ENCODE results near the gene NTSR1. TPM values are rescaled to one million over a fixed set of nuclear protein-coding genes. Genes with fewer than 3 reads are reported as not detected.

NTSR1 gene
- polyA plus RNA-seq, 10 donors = 0.07 to 0.25 (median 0.11) TPM

DNA sequence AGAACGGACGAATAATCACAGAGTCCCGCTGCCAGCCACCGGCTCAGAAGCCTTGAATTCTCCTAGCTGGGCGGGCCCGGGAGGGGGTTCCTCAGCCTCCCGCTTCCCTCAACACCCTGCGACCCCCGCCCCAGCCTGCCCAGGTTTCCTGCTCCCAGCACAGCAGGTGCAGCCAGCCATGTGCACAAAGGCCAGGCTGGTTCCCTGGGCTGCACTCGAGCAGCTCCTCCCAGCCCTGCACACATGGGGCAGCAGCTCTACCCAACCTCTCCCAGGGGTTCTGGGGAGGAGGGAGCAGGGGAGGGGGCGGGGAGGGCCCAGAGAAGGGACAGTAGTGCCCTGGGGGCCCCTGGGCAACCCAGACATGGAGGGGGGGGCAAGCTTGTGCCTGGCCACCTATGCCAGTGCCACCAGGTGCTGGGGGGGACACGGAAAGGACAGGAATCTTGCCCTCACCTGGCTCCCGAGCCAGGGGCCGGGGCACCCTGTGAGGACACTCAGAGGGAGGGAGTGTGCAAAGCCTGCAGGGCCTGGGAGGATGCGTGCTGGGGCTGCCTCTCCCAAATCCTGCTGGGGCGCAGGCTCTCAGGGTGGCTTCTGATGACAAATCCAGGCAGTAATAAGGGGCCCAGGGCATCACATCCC, 1.2 kb upstream of the NTSR1 start:
- DNase-seq = no peak

DNA sequence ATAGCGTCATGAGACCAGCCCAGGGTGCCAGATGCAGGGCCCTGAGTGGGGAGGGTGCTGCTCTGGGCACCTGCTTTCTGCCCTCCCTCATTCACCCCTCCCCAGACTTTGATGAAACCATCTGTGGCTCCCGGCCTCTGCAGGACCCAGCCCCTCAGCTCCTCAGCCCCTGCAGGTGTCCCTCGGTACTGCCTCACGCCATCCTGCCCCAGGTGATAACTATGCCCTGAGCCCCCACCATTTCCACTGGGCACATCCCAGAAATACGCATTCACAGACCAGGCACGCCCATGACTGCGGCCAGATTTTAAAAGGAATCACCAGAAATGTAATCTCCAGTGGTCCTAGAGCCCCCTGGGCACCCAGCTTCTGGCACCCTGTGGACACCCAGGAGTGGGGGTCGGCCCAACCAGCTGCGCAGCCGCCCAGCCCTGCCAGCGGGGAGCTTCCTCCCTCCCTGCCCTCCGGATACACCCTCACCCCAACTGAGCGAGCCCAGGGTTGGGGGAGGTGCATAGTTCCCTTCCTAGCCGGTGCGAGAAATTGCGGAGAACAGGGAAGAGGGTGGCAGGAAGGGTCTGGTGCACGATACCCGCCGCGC, 615 bp upstream of the NTSR1 start:
- DNase-seq = no peak

DNA sequence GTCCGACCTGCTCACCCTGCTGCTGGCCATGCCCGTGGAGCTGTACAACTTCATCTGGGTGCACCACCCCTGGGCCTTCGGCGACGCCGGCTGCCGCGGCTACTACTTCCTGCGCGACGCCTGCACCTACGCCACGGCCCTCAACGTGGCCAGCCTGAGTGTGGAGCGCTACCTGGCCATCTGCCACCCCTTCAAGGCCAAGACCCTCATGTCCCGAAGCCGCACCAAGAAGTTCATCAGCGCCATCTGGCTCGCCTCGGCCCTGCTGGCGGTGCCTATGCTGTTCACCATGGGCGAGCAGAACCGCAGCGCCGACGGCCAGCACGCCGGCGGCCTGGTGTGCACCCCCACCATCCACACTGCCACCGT, 885 bp downstream of the NTSR1 start:
- no peak for DNase-seq

DNA sequence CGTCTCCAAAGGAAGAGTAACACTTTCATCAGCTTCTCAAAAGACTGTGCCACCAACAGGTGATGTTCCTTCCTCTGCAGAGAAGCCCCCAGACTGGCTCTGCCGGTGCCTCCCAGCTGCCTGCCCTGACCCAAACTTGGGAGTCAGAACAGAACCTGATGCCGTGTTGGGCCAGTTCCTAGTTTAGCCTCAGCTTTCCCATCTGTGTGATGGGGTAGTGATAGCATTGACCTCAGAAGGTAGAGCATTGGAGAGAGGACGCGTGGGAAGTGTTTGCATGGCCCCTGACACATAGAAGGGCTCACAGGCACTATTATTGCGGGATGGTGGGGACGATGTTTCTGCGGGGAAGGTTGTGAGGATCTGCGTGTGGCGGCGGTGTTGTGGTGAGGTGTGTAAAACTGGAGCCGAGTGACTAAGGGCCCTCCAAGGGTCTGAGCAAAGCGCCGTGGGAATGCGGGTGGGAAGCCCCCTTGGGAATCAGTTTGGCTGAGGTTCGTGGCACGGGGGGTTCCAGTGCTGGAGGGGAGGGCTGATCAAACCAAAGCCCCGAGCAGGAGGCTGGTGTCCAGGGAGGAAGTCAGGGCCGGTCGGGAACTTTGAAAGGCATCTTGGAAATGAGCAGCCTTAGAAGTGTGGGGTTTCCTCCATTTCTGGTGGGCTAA, 1.7 kb downstream of the NTSR1 start:
- no peak for DNase-seq

DNA sequence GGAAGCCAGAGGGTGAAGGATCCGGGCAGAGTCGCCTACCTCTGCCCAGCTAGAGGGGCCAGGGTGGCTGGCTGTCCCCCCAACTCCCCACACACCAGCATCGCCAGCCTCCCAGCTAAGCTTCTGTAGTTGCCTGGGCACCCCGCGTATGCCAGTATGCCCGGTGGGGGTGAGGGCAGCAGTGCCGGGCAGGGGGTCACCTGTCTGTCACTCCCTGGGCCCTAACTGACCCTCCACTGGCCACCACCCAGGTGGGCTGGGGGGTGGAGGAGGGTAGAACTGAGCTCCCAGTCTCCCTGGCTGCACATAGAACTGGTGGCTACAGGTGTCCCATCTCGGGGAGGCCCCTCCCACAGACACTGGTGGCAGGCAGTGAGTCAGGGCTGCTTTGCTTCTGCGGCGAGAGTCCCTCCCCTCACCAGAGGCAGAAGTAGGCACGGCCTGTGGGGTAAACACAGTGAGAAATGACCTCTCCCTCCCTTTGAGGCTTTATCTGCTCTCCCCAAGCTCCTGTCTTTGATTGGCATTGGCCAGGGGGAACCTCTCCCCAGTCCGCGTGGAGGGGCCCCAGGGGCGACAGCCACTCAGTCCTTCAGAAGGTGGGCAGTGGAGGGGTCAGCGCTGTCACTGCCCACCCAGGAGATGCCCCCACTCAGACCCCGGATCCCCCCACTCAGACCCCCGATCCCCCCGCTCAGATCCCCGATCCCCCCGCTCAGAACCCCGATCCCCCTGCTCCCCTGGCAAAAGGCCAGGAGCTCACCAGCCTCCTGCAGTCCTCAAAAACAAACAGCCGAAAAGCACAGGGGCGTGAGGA, 2.5 kb downstream of the NTSR1 start:
- DNase-seq = no peak

DNA sequence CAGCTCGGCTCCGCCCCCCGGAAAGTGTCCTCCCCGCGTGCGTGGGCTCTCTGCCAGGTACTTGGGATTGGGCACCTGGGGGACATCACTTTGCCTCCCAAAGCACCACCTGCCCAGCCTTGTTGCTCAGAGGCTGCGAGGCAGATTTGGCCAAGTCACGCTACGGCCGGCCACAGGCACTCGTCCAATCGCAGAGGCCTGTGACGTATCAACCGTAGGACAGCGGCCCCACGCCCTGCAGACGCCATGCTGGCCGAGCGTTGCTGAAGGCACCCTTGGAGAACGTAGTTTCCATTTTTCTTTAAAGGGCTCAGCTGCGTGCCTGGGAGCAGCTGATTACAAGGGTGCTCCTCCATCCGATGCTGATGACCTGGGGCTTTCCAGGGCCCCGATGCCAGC, 3.1 kb downstream of the NTSR1 start:
- DNase-seq = no peak

DNA sequence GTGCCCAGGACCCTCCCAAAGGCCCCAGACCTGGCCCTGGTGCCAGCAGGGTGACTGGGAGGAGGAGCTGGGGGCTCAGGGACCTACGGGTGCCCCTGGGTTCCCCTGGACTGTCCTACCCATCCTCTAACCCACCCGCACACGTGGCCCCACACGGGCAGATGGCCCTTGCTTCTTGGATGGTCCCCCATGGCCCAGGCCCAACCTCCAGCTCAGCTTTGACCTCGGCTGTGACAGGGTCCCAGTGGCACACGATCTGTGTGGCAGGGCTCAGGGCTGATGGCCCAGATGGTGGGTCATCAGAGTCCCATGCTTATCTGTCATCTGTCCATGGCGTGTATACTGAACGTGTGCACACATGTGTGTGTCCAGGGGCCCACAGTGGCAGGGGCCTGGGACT, 4.0 kb downstream of the NTSR1 start:
- no peak for DNase-seq

DNA sequence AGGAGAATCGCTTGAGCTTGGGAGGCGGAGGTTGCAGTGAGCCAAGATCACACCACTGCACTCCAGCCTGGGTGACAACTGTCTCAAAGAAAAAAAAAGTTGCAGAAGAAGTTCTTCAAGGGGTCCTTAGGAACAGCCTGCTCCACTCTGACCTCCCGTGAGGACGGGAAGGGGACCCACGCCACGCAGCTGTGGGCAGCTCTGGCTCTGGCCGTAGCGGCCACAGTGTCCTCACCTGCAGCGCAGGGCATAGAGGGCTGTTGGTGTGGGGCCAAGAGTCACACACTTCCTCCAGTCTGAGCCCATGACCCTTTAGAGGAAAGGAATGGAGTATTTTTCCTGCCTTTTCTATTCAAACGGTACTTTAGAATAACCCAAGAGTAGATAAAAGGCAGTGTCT, 5.4 kb downstream of the NTSR1 start:
- DNase-seq = no peak

DNA sequence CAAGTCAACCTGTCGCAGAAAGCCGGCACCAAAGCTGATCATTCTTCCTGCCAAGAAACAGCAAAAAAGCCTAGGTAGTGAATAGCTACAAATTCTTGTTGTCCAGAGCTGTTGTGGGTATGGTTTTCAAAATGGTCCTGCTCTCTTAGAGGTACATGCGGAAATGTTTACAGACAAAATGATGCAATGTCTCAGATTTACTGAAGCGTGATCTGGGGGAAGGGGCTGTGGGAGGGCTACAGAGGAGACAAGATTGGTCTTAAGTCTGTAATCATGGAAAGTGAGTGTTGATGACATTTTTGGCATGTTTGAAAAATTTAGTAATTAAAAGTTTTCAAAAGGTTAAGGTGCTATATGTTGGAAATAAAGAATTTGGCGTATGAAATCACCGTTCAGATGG, 6.2 kb downstream of the NTSR1 start:
- no peak for DNase-seq

DNA sequence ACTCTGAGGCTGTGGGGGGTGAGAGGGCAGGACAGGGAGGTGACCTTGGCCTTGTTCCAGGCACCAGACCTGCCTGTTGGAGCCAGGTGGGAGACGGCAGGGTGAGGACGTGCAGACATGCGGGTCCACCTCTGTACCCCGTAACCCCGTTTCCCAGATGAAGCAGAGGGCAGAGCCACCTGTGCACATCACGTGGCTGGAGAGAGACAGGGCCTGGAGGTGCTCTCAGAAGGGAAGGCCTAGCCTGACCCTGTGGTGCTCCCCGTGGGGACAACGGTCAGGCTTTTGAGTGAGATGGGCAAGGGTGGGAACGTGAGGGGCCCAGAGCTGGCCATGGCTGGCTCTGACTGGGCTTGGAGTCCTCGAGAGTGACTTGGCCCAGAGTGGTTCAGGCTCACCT, 6.6 kb downstream of the NTSR1 start:
- DNase-seq = no peak

DNA sequence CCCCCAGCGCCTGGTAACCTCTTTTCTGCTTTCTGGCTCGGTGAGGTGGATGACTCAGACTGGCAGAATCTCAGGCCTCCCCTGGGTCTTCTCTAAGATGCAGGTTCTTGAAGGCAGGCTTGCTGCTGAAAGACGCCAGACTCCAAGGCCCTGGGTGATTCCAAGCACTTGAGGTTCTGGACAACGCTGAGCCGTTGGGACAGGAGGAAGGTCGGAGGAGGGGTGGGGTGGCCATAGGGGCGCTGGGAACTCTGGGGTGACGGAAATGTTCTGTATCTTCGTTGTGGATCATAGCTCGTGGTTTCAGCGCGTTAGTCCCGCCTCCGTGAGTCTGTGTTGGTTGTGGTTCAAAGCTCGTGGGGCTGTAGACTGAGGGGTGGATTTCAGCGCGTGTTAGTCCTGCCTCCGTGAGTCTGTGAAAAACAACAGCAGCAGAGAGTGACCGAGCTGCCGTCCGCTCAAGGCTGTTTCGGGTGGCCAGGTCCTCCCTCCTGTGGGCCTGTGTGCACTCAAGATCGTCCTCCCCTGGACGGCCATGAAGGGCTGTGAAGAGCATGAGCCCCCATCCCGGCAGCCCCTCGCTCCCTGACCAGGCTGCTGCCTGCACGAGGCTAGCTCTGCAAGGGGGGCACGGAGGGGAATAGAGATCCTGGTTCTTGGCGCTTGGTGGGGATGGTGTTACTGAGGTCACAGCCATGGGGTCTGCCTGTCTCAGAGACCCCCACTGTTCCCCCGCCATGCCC, 7.7 kb downstream of the NTSR1 start:
- DNase-seq = no peak

DNA sequence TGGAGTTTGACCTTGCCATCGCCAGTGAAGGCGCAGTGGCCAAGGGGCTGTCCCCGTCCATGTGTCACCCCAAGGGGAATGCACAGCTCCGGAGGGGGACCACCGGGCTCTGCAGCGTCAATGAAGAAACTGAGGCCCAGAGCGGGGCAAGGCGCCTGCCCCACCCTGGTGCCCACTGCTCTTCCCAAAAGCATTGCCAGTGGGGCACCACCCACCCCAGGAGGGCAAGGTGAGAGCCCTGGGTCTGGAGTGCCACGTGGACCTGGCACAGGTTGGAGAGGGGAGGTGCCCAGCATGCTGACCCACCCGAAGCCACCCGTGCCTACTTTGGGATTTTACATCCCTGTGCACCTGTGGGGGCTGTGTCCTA, 8.3 kb downstream of the NTSR1 start:
- no peak for DNase-seq

DNA sequence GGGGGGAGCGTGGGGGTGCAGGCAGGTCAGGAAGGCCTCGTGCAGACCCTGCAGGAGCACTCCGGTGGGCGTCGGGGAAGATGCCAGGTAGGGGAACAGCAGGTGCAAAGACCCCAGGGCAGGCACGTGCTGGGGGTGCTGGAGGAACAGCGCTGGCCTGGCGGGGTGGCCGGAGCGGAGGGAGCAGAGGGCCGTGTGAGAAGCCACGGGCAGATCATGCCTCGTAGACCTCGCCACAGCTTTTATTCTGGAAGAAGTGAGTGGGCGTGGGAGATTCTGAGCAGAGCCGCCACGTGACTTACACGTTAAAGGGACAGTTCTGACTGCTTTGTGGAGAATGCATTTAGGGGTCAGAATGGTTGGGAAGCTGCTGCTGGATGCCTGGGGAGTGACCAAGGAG, 9.3 kb downstream of the NTSR1 start:
- DNase-seq = no peak

DNA sequence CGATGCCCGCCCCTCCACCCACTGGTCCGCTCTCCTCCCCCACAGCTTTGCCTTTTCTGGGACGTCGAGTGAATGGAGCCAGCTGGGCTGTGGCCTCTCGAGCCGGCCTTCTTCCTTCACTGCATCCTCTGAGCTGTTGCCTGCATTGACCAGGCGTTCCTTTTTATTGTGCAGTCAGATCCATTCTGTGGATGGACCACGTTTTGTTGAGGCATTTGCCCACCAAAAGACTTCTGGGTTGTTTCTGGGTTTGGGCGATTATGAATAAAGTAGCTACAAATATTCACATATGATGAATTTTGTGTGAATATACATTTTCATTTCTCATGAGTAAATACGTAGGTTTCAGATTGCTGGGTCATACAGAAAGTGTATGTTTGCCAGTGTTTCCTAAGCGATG, 9.9 kb downstream of the NTSR1 start:
- no peak for DNase-seq

DNA sequence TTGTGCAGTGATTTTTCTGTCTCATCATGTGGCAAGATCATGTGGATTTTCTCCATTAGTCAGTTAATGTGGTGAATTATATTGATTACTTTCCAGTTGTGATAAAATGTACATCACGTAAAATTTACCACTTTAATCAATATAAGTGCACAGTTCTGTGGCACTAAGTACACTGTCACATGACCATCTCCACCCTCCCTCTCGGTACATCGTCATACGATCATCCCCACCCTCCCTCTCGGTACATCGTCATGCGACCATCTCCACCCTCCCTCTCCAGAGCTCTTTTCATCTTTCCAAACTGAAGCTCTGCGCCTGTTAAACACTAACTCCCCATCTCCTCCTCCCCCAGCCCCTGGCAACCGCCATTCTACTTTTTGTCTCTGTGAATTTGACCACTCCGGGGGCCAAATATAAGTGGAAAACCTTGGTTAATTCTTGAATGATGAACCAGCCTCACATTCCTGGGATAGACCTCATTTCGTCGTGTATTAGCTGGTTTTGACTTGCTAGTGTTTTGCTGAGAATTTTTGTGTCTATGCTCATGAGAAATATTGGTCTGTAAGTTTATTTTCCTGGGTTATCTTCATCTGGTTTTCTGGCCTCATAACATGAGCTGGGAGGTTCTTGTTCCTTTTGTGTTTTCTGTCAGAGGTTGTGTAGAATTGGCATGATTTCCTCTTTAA, 10.8 kb downstream of the NTSR1 start:
- DNase-seq = no peak

DNA sequence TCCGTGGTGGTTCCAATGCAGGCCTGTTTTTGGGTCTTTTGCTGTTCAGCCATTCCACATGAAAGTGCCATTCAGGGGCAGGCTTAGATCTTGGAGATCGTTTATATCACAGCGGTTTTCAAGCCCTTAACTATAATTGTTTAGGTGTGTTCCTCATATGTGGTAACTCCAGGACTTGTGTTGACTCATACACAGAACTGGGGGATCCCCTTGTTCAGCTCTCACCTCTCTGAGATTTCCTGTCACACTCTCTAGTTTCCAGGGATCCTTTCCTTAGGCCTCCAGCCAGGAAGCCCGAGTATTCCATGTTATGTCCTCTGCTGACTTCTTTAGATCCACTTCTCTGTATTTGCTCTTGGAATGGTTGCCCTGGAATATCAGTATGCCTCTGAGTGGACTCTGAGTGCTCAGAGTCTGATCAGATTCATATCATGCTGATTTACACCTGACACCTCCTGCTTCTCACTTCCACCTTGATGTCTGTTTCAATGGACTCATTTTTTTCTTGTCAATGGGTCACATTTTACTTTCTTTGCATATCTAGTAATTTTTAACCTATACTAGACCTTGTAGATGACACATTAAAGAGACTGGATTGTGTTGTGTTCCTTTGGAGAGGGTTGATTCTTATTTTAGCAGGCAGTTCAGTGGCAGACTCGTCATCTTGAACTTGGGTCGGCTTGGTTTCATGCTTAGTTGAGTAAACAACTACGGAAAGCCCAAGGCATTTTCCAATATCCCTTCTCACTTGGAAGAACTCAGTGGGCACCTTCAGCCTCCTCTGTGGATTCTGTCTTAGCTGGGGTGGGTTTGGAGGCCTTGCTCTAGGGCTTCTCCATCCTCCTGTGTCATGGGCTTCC, 13.1 kb downstream of the NTSR1 start:
- no peak for DNase-seq

DNA sequence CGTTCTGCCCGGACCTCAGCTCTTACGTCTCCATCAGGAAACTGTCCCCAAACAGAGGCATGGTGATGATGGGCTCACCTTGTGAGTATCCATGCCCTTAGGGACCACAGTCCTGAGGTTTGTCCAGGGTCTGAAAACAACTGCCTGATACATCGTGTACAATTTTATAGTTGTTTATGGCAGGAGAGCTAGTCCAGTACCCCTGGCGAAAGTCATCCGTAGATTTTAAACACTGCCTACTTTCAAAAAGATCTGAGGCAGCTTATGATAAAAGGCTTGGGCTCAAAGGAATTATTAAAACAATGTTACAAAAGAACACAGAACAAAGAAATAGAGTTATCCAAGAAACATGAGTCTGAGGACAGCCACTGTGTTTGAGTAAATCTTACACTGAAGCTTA, 14.0 kb downstream of the NTSR1 start:
- DNase-seq = no peak

DNA sequence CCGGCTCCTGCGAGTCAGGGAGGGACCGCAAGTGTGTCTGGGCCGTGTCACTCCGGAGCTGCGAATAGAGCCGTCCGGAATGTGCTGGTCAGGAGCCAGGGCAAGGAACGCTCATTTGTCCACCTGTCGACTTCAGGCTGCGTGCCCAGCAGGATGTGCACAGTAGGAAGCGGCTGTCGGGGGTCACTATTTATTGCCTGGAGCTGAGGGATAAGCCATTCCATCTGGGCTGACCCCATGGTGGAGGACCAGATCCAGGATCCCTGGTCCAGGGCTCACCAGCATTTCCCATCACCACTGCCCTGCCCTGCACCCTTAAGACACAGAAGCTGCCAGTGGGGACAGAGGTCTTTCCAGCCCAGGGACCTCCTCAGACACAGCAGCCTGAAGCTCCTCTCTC, 14.7 kb downstream of the NTSR1 start:
- DNase-seq = peak; percentile 47 to 71 (median 59)

DNA sequence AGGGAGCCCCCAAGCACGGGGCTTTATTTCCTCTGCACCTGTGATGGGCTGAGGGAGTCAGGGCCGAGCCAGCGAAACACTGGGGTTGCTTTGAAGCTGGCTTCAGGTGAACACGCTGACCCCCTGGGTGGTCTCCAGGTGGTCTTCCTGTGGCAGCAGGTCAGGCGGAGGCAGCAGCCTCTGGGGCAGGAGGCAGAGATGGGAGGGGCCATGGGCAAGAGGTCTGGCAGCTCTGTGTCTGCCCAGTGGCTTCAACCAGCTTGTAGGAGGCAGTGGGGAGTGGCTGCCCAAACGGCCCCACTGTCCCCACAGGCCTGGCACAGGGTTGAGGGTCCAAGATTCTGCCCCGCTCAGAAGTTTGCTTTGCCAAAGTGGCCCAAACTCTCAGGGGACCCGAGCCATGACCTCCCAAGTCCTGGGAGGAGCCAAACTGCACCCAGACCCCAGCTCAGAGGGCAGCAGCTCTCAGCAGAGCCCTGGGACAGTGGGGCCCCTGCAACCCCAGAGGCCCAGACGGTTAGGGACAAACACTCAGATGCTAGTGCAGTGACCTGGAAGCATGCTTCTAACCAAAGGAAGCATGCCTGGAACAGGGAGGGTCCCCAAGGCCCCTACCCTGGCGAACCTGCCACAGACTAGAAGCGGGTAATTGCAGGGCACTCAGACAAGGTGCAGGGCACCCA, 15.3 kb downstream of the NTSR1 start:
- no peak for DNase-seq

Data from muscle of back (tissue), 11 donors.